Right atrium auricular region (tissue), 2 donors: ENCODE results near the gene PLCL2. TPM values are rescaled to one million over a fixed set of nuclear protein-coding genes. Genes with fewer than 3 reads are reported as not detected.

Experiments
- DNase-seq: peaks from one replicate; pipeline ENCODE4 v3.0.0-alpha.2; 2019; ENCODE audit warnings: low spot score
- H3K27ac ChIP-seq, 2 donors: fragments of 200-600 bp; sonication (generic); 1 replicate in 1 of 2; 2 replicates in 1 of 2; pipeline ENCODE4 v1.5.1; 2016 to 2019
- H3K27me3 ChIP-seq, 2 donors: fragments of 200-600 bp; sonication (generic); one replicate each; pipeline versions ENCODE4 v1.5.1 to v1.6.0; 2017 to 2019
- H3K36me3 ChIP-seq: fragments of 200-600 bp; sonication (generic); one replicate; pipeline ENCODE4 v1.5.1; 2016
- H3K4me1 ChIP-seq, 2 donors: fragments of 200-600 bp; sonication (generic); one replicate each; pipeline versions ENCODE4 v1.5.1 to v1.6.0; 2017 to 2019
- H3K4me3 ChIP-seq, 2 donors: fragments of 200-600 bp; sonication (generic); 1 replicate in 1 of 2; 2 replicates in 1 of 2; pipeline ENCODE4 v1.5.1; 2017 to 2019; ENCODE audit warnings: mild to moderate bottlenecking in 1 of 2, moderate library complexity in 1 of 2
- H3K9me3 ChIP-seq, 2 donors: fragments of 200-600 bp; sonication (generic); one replicate each; pipeline ENCODE4 v1.5.1; 2019
- CTCF ChIP-seq, 2 donors: fragments of 200-600 bp; sonication (generic); IDR thresholded peaks; one replicate each; pipeline ENCODE4 v1.5.1; 2019; ENCODE audit warnings: antibody characterized with exemption in 2 of 2
- total RNA-seq, 2 donors: library from RNA; depleted of rRNA; stranded (reverse); fragments of >200 nt; gene quantifications; one replicate each; pipeline ENCODE4 v1.1.0, GENCODE V29; 2016

PLCL2 gene
- total RNA-seq, 2 donors from 2014 or later = 32.4 to 35.2 TPM

GRCh38 chr3:16885593-16886302, 993 bp downstream of the PLCL2 start:
- H3K36me3 ChIP-seq = no peaks in the 10 kb centered on the region
- H3K9me3 ChIP-seq = no peaks in the 10 kb centered on the region
- H3K4me3 ChIP-seq = peak overlapping the region; percentile 91 to 92
- H3K27me3 ChIP-seq = no peaks in the 10 kb centered on the region
- H3K4me1 ChIP-seq = peaks cover 0 to 55% of the 10 kb centered on the region in 2 donors
- no peak for DNase-seq
- peak overlapping the region; percentile 96 to 97 for H3K27ac ChIP-seq
- TF ChIP-seq CTCF (IDR thresholded peaks at IDR 0.05) = no peak

- Histone ChIP-seq H3K27ac (peak overlapping the region; percentile 96 to 97), H3K4me1 (peaks cover 0 to 60% of the 10 kb centered on the region in 2 donors), H3K9me3 (no peaks in the 10 kb centered on the region), H3K27me3 (no peaks in the 10 kb centered on the region), H3K4me3 (peak overlapping the region; percentile 91 to 92), H3K36me3 (no peaks in the 10 kb centered on the region)
- TF ChIP-seq CTCF (IDR thresholded peaks at IDR 0.05) = no peak
- DNase-seq = no peak
These were observed 1.5 kb downstream of the PLCL2 start for GRCh38 chr3:16886303-16886683.

GRCh38 chr3:16887130-16887529, 2.4 kb downstream of the PLCL2 start:
- H3K4me1 ChIP-seq = peaks cover 0 to 62% of the 10 kb centered on the region in 2 donors
- H3K4me3 ChIP-seq = no peak overlapping the region
- H3K36me3 ChIP-seq = no peaks in the 10 kb centered on the region
- peak overlapping the region; percentile 96 to 97 for H3K27ac ChIP-seq
- no peaks in the 10 kb centered on the region for H3K9me3 ChIP-seq
- no peaks in the 10 kb centered on the region for H3K27me3 ChIP-seq
- no peak for TF ChIP-seq CTCF (IDR thresholded peaks at IDR 0.05)
- no peak for DNase-seq

GRCh38 chr3:16888356-16888755, 3.6 kb downstream of the PLCL2 start:
- Histone ChIP-seq H3K27ac (peak overlapping the region; percentile 67 to 97), H3K36me3 (no peaks in the 10 kb centered on the region), H3K9me3 (no peaks in the 10 kb centered on the region), H3K4me3 (peak overlapping the region in 1 of 2 donors; percentile 5), H3K27me3 (no peaks in the 10 kb centered on the region), H3K4me1 (peaks cover 0 to 67% of the 10 kb centered on the region in 2 donors)
- no peak for DNase-seq
- no peak for TF ChIP-seq CTCF (IDR thresholded peaks at IDR 0.05)

GRCh38 chr3:16888785-16889607, 4.2 kb downstream of the PLCL2 start:
- Histone ChIP-seq H3K4me1 (peaks cover 0 to 61% of the 10 kb centered on the region in 2 donors), H3K27ac (peak overlapping the region; percentile 67 to 97)

More at GRCh38 chr3:16888785-16889607, 4.2 kb downstream of the PLCL2 start:
- no peaks in the 10 kb centered on the region for H3K36me3 ChIP-seq
- H3K9me3 ChIP-seq = no peaks in the 10 kb centered on the region
- DNase-seq = no peak
- no peaks in the 10 kb centered on the region for H3K27me3 ChIP-seq
- TF ChIP-seq CTCF (IDR thresholded peaks at IDR 0.05) = no peak
- peak overlapping the region in 1 of 2 donors; percentile 5 for H3K4me3 ChIP-seq
